GM21528 (cell line): Measurements from ENCODE around the gene EPB42.
"Not testable (repeated sequence)": the region's sequence is repeated elsewhere in the genome, so short reads cannot be mapped to it uniquely, and the experiment has no call there.

ENCODE experiments used
- ATAC-seq: cut with Tn5 transposase; IDR thresholded peaks from one replicate; pipeline ENCODE4 v1.9.1; 2021; ENCODE audit warnings: mild to moderate bottlenecking, moderate library complexity; ENCODE audit not compliant: unreplicated experiment, low FRiP score

The EPB42 gene

DNA sequence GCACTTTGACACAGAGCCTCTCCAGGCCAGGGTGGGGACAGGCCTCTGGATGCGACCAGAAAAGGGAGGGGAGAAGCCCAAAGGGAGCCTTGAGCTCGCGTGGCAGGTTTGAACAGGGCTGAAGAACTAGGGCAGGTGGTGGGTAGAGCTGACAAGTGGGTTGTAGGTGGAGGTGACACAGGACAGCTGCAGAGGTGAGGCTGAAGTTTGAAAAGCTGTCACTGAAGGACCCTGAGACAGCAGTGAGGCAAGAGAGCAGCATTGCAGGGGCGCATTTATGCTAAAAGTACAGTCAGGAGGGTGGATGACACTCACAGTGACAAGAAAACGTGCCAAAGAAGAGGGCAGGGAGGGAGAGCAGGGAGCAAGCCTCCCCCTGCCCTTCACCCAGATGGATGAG, 21.8 kb upstream of the EPB42 start:
- ATAC-seq: no peak

DNA sequence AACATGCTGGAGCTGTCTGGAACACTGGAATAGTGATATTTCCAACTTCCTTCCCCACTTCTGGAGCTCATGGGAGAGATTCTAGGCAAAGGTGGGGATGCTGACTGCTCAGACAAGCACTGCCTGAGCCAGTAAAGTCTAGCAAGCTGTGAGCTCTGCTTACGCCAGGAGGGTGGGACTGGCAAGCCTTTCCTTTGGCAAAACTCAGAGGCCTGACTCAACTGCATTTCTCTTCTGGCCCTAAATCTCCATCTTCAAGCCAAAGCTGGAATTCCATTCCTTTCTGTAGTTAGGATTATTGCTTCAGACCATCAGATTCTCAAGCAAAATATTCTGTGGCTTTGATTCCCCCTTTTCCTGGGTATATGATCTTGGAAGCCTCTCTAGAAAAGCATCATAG, 20.3 kb upstream of the EPB42 start:
- ATAC-seq: no peak

GRCh38 chr15:43239732-43240491, 19.1 kb upstream of the EPB42 start:
- no peak for ATAC-seq

DNA sequence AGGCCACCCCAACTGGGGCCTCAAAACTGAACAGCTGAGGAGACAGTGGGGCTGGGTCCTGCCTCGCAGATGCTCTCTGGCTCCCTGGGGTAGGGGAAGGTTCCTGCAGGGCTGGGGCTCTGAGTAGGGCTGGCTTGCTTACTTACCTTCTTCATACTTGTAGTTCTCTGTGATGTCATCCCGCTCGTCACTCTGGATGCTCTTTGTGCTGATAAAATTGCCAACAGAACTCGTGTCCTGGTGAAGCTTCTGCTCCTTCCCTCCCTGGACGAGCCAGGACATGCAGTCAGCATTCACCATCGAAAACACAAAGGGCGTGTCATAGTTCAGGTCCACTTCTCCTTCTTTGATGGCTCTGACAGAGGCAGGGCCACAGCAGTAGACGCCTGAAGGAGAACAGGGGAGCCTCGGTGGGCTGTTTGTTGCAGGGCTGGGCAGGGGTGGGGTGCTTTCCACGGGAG, 17.9 kb upstream of the EPB42 start:
- ATAC-seq: no peak

GRCh38 chr15:43237842-43238470, 17.1 kb upstream of the EPB42 start:
- ATAC-seq: no peak

GRCh38 chr15:43235536-43235935, 14.7 kb upstream of the EPB42 start:
- no peak for ATAC-seq

- no peak for ATAC-seq
Observed at GRCh38 chr15:43232289-43232874, 11.6 kb upstream of the EPB42 start.

GRCh38 chr15:43230640-43231115, 9.9 kb upstream of the EPB42 start:
- no peak for ATAC-seq

GRCh38 chr15:43229977-43230376, 9.2 kb upstream of the EPB42 start:
- ATAC-seq: no peak

DNA sequence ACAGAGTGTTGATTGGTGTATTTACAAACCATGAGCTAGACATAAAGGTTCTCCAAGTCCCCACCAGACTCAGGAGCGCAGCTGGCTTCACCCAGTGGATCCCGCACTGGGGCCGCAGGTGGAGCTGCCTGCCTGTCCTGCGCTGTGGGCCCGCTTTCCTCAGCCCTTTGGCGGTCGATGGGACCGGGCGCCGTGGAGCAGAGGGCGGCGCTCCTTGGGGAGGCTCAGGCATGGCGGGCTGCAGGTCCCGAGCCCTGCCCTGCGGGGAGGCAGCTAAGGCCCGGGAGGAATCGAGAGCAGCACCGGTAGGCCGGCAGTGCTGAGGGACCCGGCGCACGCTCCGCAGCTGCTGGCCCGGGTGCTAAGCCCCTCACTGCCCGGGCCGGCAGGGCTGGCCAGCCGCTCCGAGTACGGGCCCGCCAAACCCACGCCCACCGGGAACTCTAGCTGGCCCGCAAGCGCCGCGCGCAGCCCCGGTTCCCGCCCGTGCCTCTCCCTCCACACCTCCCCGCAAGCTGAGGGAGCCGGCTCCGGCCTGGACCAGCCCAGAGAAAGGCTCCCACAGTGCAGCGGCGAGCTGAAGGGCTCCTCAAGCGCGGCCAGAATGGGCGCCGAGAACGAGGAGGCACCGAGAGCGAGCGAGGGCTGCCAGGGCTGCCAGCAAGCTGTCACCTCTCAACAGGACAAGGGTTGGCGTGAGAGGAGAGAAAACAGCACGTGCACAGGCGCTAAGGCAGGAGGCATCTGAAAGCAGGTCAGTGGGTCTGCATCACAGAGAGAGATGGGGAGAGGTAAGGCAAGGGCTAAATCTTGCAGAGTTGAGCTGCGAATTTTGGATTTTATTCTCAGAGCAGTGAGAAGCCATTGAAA, 5.9 kb upstream of the EPB42 start:
- no peak for ATAC-seq

GRCh38 chr15:43225950-43226255, 5.1 kb upstream of the EPB42 start:
- ATAC-seq: not testable (repeated sequence)

GRCh38 chr15:43225201-43225949, 4.6 kb upstream of the EPB42 start:
- ATAC-seq: no peak

DNA sequence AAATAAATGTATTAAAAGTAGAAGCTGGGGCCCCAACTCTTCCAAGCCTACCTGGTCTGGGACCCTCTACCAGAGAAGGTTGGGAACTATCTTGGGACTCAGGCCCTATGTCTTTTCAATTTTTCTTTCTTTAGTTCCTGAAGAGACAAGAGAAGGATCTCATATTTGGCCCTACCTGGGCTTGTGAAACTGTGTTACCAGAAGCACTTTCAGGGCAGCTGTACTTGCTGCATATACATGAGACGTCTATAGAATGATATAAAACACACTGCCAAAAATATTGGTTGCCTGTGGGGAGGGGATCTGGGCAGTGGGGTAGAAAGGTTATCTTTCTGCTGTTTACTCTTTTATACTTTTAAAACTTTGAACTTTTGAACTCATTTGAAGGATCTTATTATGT, 604 bp upstream of the EPB42 start:
- ATAC-seq: no peak

DNA sequence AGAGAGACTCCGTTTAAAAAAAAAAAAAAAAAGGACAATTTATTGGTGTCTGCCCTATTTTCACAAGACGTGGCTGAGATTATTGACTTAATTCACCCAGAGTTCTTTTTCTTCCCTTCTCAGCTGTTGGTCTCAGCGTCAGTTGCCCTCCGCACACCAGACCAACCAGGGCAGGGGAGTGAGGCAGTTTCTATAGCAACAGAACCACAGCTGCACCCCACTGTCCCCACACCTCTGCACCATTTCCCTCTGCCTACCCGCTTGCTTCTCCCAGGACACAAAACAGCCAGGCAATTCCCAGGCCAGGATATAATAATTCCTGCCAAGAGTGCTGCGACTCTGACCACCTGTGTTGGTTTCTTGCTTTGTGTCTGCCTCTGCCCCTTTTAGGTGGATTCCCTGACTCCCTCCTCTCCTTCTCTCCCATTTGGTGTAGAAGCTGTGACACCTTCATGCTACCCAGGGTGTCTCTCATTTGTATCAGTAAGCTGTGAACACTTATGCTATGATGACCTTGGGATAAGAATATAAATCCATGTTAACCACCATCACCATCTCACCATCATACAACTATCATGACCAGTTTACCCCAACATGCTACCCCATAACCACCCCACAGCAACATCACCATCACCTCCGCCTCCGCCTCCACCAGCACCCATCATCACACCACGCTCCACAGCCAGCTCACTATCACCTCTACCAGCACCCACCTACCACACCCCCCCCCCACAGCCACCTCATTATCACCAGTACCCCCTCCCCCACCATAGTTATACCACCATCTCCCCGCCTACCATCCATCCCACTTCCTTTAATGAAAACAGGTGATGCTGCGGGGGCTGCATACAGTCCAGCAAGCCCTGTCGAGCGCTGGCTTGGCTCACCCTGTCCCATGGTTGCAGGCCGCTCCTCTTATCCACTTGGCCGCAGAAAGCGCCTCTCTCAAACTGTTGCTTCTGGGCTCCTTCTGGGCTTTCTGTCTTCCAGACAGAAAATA, 589 bp downstream of the EPB42 start:
- no peak for ATAC-seq

DNA sequence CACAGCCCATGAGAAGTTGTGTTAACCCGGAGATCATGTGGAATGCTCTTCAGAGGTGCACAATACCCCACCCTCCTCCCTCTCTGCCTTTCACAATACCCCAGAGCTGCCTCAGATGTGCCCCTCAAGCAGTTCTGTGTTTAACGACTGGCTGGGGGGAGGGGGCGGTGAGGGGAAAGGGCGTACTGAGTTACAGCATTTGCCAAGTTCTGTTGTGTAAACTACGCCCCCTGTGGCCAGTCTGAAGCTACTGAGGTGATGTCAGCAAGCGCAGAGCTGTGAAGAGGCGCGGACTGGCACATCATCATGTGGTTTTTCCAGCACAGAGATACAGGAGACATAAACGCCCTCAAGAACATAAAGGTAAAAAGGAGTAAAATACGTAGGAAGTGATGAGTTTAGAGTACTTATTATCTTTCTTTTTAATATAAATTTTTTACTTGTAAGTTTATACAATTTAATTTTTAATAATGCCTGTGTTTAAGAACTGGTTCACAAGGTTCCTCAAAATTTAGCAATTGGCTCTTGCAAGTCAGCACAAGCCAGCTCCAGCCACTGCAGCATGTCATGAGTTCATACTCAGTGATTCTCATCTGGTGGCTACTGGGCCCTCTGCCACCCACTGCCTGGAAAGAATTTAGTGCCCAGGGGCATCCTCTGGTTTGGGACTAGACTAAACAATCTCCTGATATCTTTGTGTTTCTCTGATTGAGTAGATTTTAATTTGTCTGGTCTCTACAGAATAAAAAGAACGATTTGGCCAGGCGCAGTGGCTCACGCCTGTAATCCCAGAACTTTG, 1.7 kb downstream of the EPB42 start:
- no peak for ATAC-seq

- ATAC-seq: no peak
Observed at GRCh38 chr15:43215961-43216360, 4.9 kb downstream of the EPB42 start.

DNA sequence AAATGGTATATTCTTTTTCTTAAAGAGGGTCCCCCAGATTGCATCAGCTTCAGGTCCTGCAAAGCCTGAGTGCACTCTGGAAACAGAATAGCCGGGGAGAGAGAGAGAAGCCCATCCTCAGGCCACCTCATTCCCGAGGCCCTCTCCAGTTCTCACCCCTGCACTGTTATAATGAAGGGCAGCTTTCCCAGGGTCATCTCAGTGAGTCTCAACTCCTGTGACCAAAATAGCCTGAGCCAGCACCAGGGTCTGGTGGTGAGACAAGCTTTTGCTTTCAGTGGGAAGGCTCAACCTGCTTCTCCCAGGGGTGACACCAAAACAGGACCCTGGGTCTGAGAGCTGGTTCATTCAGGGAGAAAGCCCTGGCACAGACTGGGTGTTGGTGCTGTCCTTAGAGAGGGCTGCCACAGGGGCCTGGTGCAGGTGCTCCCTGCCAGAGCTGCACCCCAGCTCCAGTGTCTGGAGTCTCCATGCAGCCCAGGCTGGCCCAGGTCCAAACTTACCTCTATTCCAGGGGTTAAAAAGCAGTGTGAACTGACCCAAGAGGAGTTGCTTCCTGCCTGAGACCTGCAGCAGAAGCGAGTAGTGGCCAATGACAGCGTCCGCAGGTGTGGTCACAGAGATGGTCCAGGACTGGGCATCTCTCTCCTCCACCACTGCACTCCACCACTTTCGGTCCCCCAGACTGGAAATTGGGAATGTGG, 6.1 kb downstream of the EPB42 start:
- no peak for ATAC-seq

- no peak for ATAC-seq
Observed at GRCh38 chr15:43214169-43214568, 6.6 kb downstream of the EPB42 start.
